Activated CD4-positive, alpha-beta T cell treated with anti-CD3 and anti-CD28 coated beads, Interleukin-2, amount 10 ng/mL, durations not matched to agents 7 days and 5 days (primary cell): ENCODE measurements around the gene CACNA1D. TPM values are rescaled to one million over a fixed set of nuclear protein-coding genes. Genes with fewer than 3 reads are reported as not detected.

Experiments
- CTCF ChIA-PET: fragments of 350-600 bp; sonication (Branson Sonifier 250); formaldehyde crosslinking; loops from one replicate; lab custom pipeline; 2021; ENCODE audit warnings: antibody characterized with exemption; lab: Charles Lee
- POLR2A ChIA-PET: fragments of 350-600 bp; sonication (Branson Sonifier 250); formaldehyde crosslinking; loops from one replicate; lab custom pipeline; 2021; ENCODE audit warnings: antibody characterized with exemption; lab: Charles Lee
- DNase-seq: peaks from one replicate; pipeline ENCODE4 v3.0.0-alpha.2; 2020
- H3K27ac Mint-ChIP-seq: one replicate; pipeline ENCODE4 v1.8.0; 2021; ENCODE audit warnings: mild to moderate bottlenecking, moderate library complexity, mixed read lengths
- H3K27me3 Mint-ChIP-seq: one replicate; pipeline ENCODE4 v1.8.0; 2021; ENCODE audit warnings: mixed read lengths
- H3K36me3 Mint-ChIP-seq: one replicate; pipeline ENCODE4 v1.8.0; 2021; ENCODE audit warnings: low read depth, mixed read lengths
- H3K4me1 Mint-ChIP-seq: one replicate; pipeline ENCODE4 v1.8.0; 2021; ENCODE audit warnings: mixed read lengths
- H3K4me3 Mint-ChIP-seq: one replicate; pipeline ENCODE4 v1.8.0; 2021; ENCODE audit warnings: mild to moderate bottlenecking, moderate library complexity, mixed read lengths
- H3K9me3 Mint-ChIP-seq: one replicate; pipeline ENCODE4 v1.8.0; 2021; ENCODE audit warnings: mixed read lengths
- total RNA-seq, 2 experiments: library from RNA; stranded (reverse); gene quantifications; one replicate each; pipeline ENCODE4 v1.2.3, GENCODE V29; 2021

Gene CACNA1D
- total RNA-seq, 2 experiments from 2014 or later: 0.15 to 0.33 TPM

DNA sequence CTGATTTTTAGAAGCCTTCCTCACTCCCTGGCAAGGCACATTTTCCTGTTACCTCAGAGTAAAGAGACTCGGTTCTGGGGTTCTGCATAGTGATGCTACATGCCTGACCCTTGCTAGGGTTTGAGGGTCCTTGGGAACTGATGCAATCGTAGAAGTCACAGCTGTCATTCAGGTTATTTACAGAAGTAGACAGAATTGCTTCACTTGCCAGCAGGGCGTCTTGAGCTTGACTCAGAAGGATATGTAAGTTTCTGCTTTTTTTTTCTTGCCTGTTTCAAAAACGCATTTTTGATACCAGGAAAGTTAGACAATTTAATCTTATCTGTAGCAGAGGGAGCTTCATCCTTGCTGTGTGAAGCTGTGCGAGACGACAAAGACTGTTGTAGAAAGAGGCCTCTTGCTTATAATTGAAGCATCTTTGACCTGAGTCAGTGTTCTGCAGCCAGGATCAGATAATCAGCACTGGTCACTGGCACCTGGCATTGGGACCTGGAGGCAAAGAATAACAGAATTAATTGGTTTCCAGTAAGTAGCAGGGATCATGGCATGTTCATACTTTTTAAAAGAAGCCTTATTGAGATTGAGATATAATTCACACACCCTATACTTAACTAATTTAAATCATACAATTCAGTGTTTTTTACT lies 24.8 kb downstream of the CACNA1D start:
- Mint-ChIP-seq H3K4me3 (no peak overlapping the region), H3K9me3 (no peaks in the 10 kb centered on the region), H3K27ac (no peak overlapping the region), H3K27me3 (peaks cover 15% of the 10 kb centered on the region), H3K36me3 (no peaks in the 10 kb centered on the region), H3K4me1 (no peaks in the 10 kb centered on the region)
- POLR2A ChIA-PET: no interaction called here
- CTCF ChIA-PET: no interaction called here
- no peak for DNase-seq

DNA sequence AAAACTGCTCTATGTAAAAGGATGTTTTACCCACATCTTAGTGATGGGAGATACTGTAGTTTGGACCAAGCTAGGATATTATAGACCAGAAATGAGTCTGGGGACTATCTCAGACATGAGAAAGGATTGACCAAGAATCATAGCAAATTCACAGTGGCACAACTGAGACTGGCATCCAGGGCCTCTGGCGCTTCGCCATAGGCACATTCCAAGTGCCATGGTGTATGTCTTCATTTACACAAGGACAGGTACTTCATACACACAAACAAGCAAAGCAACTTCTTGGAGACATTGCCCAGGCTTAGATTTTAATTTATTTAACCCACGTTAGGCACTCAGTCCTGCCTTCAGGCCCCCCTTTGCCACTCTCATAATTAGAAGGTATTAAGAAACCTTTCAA lies 28.9 kb downstream of the CACNA1D start:
- Mint-ChIP-seq H3K4me1 (no peaks in the 10 kb centered on the region), H3K36me3 (no peaks in the 10 kb centered on the region), H3K27ac (no peak overlapping the region), H3K9me3 (no peaks in the 10 kb centered on the region), H3K27me3 (peaks cover 25% of the 10 kb centered on the region), H3K4me3 (no peak overlapping the region)
- no peak for DNase-seq
- ChIA-PET CTCF (no interaction called here), POLR2A (no interaction called here)

DNA sequence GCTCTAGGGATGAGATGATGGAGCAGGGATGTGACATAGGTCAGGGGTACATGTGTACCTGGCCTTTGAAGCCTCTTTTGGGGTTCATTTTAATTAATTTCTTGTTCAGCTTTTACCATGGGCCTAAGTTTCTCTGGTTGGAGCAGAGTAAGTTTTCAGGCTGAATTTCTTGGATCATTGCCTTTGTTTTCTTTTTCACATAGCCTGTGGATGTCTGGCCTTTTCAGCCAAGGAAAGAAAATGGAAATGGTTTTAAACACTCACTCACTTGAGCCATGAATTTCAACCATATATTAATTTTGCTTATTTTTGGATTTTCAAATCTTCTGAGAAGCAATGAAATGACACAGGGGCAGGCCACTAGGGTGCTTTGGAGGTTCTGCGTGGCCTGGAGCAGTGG lies 30.2 kb downstream of the CACNA1D start:
- Mint-ChIP-seq H3K4me3 (no peak overlapping the region), H3K4me1 (no peaks in the 10 kb centered on the region), H3K36me3 (no peaks in the 10 kb centered on the region), H3K27ac (no peak overlapping the region), H3K27me3 (peaks cover 24% of the 10 kb centered on the region), H3K9me3 (no peaks in the 10 kb centered on the region)
- ChIA-PET POLR2A (no interaction called here), CTCF (no interaction called here)
- no peak for DNase-seq

DNA sequence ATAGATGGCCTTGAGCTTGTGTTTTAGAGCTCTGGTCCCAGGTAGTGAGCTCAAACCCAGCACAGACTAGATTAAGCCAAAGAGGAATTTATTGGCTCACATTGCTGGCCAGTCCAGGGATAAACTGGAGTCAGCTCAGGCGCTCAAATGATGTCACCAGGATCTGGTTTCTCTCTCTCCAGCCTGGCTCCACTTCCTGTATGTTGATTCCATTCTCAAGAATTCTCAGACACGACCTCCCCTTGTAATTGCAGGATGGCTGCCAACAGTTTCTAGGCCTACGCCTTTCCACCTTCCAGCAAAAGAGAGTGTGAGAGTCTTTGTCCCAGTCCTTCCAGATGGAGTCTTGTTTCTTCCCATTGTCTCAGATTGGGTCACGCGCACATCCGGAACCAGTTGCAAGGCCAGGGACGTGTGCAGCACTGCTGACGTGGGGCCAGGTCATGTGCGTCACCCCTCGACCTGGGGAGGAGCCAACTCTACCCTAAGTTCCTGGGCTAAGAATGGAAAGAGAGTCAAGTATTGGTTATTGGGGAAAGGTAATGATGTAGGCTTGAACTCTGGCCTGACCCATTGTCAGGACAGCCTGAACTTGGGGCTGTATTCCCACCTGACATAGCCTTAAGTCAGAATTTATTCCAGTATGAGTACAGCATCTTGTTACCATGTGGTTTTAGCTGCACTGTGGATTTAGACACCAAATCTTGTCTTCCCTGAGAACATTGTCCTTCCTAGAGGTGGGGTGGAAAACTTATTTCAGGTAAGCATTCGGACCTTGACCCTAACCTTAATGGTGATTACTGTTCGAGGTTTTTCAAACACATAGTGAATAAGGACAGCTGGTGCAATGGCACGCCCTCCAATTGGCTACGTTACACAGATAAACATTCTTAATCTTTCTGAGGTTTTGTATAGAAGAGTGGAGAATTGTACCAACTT lies 31.6 kb downstream of the CACNA1D start:
- Mint-ChIP-seq H3K27me3 (peaks cover 27% of the 10 kb centered on the region), H3K4me3 (no peak overlapping the region), H3K27ac (no peak overlapping the region), H3K4me1 (no peaks in the 10 kb centered on the region), H3K36me3 (no peaks in the 10 kb centered on the region), H3K9me3 (no peaks in the 10 kb centered on the region)
- ChIA-PET POLR2A (no interaction called here), CTCF (no interaction called here)
- DNase-seq: no peak

DNA sequence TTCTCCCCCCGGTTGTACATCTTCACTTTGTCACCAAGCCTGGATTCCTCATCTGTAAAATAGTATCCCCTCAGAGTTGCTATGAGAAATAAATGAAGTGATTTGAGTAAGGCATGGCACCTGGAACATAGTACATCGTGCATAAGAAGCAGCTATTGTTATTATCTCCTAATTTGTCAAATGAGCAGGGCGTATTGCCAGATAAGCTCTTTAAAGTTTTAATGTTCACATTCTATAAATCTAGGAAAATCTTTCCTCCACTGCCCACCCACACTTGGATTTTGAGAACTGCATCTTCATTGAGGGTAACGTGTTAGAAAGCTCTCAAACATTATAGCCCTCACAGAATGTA lies 32.3 kb downstream of the CACNA1D start:
- no peak overlapping the region for H3K4me3 Mint-ChIP-seq
- H3K27me3 Mint-ChIP-seq: peaks cover 27% of the 10 kb centered on the region
- no peaks in the 10 kb centered on the region for H3K4me1 Mint-ChIP-seq
- ChIA-PET POLR2A (no interaction called here), CTCF (no interaction called here)
- no peak overlapping the region for H3K27ac Mint-ChIP-seq
- no peak for DNase-seq
- H3K9me3 Mint-ChIP-seq: no peaks in the 10 kb centered on the region
- no peaks in the 10 kb centered on the region for H3K36me3 Mint-ChIP-seq

DNA sequence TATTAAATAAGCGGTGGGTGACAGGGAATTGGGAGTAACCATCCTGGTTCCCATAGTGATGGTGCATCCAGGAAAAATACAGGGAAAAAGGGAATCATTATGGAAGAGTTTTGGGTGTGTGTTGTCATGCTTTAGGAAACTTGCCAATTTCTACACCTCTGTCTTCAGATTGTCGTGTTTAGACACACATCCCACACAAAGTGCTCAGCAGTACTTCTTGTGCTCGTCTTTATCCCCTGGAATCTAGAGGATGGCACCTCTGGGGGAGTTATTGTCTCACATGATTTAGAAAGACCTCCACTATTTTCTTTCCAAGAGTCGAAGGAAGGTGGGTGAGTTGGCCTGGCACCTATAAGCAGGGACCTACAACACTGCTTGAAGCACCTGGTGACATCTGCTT lies 35.8 kb downstream of the CACNA1D start:
- Mint-ChIP-seq H3K9me3 (no peaks in the 10 kb centered on the region), H3K27ac (no peak overlapping the region), H3K27me3 (peaks cover 18% of the 10 kb centered on the region), H3K4me3 (no peak overlapping the region), H3K36me3 (no peaks in the 10 kb centered on the region), H3K4me1 (no peaks in the 10 kb centered on the region)
- ChIA-PET CTCF (interaction anchor here (0.6 to 0.8 kb wide), 2 partner anchors 43 to 106 kb away, joined by 3 read pairs; no protein-coding TSS in a partner anchor), POLR2A (no interaction called here)
- DNase-seq: no peak

DNA sequence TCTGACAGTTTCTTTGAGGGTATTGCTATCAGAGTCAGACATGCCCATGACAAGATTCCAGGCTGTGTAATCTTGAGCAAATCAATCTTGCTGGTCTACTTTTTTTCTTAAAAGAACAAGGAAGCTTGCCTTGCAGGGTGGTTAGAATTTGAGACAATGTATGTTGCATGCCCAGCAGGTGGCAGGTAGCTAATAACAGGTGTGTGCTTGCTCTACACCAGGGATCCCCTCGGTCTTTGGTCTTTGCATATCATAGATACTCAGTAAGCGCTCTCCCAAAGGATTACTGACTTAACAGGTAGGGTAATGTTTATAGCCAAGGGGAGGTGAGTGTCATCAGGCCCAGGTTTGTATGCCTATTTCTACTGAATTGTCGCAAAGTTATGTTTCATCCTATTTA lies 37.3 kb downstream of the CACNA1D start:
- DNase-seq: no peak
- no peaks in the 10 kb centered on the region for H3K9me3 Mint-ChIP-seq
- POLR2A ChIA-PET: no interaction called here
- H3K27ac Mint-ChIP-seq: no peak overlapping the region
- peaks cover 21% of the 10 kb centered on the region for H3K27me3 Mint-ChIP-seq
- H3K36me3 Mint-ChIP-seq: no peaks in the 10 kb centered on the region
- H3K4me3 Mint-ChIP-seq: no peak overlapping the region
- CTCF ChIA-PET: no interaction called here
- no peaks in the 10 kb centered on the region for H3K4me1 Mint-ChIP-seq

DNA sequence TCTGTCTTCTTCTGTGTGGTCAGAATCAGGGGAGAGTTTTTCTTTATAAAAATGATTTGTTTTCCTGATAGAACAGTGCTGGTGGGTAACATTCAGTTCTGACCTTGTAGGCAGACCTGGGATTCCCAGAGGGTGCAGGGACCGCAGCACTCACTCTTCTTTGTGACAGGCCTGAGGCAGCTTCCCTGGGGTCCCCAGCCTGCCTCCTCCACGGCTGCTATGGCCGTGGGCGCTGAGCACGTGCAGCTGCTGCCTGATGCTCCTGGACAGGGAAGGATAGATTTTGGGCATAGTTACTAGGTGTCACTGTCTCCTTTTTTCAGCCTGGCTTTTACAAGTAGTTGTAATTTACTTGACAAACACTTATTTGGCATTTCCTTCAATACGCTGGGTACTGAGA lies 39.1 kb downstream of the CACNA1D start:
- Mint-ChIP-seq H3K9me3 (no peaks in the 10 kb centered on the region), H3K27ac (no peak overlapping the region), H3K27me3 (peaks cover 18% of the 10 kb centered on the region), H3K4me3 (no peak overlapping the region), H3K4me1 (no peaks in the 10 kb centered on the region), H3K36me3 (no peaks in the 10 kb centered on the region)
- ChIA-PET CTCF (no interaction called here), POLR2A (no interaction called here)
- DNase-seq: no peak

DNA sequence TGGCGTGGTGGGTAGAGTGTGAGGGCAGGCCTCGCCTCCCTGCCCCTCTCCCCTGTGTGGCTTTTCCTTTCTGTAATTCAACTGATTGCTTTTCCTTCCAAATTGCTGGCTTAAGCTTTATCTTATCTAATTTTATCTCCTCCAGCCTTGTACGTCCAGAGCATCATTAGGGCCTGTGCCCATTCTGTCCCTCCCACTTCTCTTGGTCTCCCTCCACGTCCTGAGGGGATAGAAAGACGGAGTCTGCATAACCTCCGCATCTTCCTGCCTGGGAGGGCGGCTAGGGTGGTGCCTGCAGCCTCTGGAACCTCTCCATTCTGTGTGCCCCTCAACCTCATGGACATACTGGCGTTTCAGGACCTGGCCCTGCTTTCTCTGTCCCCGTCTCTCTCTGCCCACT lies 39.8 kb downstream of the CACNA1D start:
- H3K27me3 Mint-ChIP-seq: peaks cover 24% of the 10 kb centered on the region
- no peaks in the 10 kb centered on the region for H3K4me1 Mint-ChIP-seq
- DNase-seq: no peak
- H3K27ac Mint-ChIP-seq: no peak overlapping the region
- no peaks in the 10 kb centered on the region for H3K9me3 Mint-ChIP-seq
- H3K4me3 Mint-ChIP-seq: no peak overlapping the region
- ChIA-PET POLR2A (no interaction called here), CTCF (no interaction called here)
- H3K36me3 Mint-ChIP-seq: no peaks in the 10 kb centered on the region

DNA sequence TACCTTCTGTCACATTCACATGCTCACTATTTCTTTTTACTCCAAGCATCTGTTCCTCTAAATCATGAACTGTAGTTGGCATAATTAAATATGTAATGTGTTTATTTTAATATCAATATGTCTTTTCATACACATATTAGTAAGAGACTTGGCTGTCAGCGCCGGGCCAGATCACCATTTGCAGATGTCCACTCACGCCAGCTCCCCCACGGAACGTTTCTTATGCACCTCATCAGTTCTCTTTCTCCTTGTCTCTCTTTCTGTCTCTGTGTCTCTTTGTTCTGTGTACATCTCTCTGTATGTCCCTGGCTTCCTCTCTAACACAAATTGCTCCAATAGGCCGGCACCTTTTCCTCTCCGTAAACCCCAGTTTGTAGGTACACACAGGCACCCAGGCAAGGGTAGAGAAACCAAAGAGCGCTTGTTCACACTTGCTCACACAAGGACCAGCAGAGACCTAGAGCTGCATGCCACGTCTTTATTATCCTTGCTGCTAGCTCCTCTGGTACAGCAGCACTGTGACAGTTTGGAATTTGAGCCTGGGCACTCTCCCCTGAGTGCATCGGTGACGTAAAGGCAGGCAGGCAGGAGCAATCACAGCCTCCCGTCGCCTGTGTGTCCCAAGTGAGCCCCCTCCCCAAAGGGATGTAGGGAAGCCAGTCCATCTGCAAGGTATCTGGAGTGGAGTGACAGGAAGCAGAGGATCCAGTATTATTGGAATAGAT lies 40.4 kb downstream of the CACNA1D start:
- no peaks in the 10 kb centered on the region for H3K9me3 Mint-ChIP-seq
- DNase-seq: no peak
- ChIA-PET POLR2A (no interaction called here), CTCF (no interaction called here)
- no peak overlapping the region for H3K4me3 Mint-ChIP-seq
- H3K27ac Mint-ChIP-seq: no peak overlapping the region
- H3K27me3 Mint-ChIP-seq: peaks cover 29% of the 10 kb centered on the region
- no peaks in the 10 kb centered on the region for H3K4me1 Mint-ChIP-seq
- H3K36me3 Mint-ChIP-seq: no peaks in the 10 kb centered on the region

DNA sequence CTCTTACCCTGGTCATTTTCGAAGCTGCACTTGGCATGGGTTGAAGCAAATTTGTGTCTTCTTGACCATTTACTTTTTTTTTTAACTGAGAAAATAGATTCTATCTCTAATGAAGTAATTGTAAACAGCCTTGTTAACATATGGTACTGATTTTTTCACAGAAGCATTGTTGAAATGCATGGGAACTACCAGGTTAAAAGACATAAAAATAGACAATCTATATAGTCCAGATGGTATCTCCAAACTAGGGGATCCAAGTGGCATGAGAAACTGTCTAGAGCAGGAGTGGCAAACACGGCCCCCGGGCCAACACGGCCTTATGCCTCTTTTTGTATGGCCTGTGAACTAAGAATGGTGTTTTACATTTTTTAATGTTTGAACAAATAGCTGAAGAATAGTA lies 41.9 kb downstream of the CACNA1D start:
- peaks cover 22% of the 10 kb centered on the region for H3K27me3 Mint-ChIP-seq
- no peaks in the 10 kb centered on the region for H3K4me1 Mint-ChIP-seq
- CTCF ChIA-PET: no interaction called here

DNA sequence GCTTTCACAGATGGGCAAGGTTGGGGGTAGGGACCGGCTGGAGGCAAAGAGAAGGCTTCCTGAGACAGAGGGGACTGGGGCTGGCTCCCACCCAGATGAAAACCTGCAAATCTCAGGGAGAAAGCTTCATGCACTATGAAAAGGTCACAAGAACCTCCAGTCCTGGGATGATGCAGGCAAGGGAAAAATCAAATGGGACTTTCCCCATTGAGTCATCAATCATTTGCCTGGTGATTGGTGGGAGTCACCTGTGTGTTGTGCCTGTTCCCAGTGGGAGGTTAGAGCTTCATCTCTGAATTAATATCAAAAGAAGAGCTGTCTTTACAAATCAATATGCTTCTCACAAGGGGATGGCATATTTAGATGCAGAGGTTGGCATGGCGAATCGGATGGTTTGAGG lies 49.9 kb downstream of the CACNA1D start:
- H3K4me3 Mint-ChIP-seq: no peak overlapping the region
- no peaks in the 10 kb centered on the region for H3K36me3 Mint-ChIP-seq
- H3K9me3 Mint-ChIP-seq: no peaks in the 10 kb centered on the region
- POLR2A ChIA-PET: no interaction called here
- H3K27me3 Mint-ChIP-seq: peaks cover 8% of the 10 kb centered on the region
- no peaks in the 10 kb centered on the region for H3K4me1 Mint-ChIP-seq
- no peak overlapping the region for H3K27ac Mint-ChIP-seq
- no peak for DNase-seq
- CTCF ChIA-PET: no interaction called here

More for the DNA sequence above, 41.9 kb downstream of the CACNA1D start:
- no peaks in the 10 kb centered on the region for H3K9me3 Mint-ChIP-seq
- no peaks in the 10 kb centered on the region for H3K36me3 Mint-ChIP-seq
- H3K4me3 Mint-ChIP-seq: no peak overlapping the region
- DNase-seq: no peak
- POLR2A ChIA-PET: no interaction called here
- no peak overlapping the region for H3K27ac Mint-ChIP-seq

DNA sequence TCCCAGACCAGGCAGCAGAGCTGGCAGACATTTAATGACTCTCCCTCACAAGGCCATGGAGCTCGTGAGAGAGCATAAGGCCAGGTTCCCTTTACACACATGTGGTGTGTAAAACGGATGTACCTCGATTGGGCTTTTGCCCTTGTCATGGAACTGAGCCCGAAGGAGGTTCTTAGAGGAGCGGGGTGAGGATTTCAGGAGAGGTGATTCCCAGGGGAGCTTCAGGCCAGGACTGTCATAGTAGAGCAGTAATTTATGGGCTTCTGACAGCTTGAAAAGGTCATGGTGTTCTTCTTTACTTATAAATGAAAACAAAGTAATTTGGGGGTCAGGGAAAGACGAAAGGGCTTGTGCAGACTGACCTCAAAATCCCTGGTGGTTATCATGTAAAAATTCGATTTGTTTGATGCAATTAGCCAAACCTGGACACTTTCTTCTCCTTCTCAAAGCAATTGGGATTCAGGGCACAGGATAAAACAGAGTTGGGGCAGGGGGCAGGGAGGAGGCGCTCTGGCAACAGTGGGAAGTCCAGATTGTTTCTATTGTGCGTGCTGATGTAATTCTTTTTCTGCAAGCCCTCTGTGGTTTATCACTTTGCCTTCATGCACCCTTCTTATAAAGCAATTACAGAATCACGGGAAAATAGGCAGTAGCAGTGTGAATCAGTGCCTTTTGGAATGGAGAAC lies 51.0 kb downstream of the CACNA1D start:
- ChIA-PET POLR2A (no interaction called here), CTCF (no interaction called here)
- H3K27me3 Mint-ChIP-seq: peaks cover 3% of the 10 kb centered on the region
- H3K36me3 Mint-ChIP-seq: no peaks in the 10 kb centered on the region
- H3K4me3 Mint-ChIP-seq: no peak overlapping the region
- no peaks in the 10 kb centered on the region for H3K4me1 Mint-ChIP-seq
- no peaks in the 10 kb centered on the region for H3K9me3 Mint-ChIP-seq
- DNase-seq: no peak
- H3K27ac Mint-ChIP-seq: no peak overlapping the region
